NCI-H1930 (cell line): ENCODE measurements around the gene TMEM37.
A peak's percentile ranks its signal among the peaks of the same experiment; 100 is the strongest.
"Not testable (repeated sequence)": the region's sequence is repeated elsewhere in the genome, so short reads cannot be mapped to it uniquely, and the experiment has no call there.

Source experiments
- DNase-seq, 2 experiments: peaks; one replicate each; lab custom pipeline; 2025; lab: John Stamatoyannopoulos, UW

The TMEM37 gene, protein sequence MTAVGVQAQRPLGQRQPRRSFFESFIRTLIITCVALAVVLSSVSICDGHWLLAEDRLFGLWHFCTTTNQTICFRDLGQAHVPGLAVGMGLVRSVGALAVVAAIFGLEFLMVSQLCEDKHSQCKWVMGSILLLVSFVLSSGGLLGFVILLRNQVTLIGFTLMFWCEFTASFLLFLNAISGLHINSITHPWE

GRCh38 chr2:119431155-119431975 lies at the start of gene TMEM37:
TMEM37 (plus strand) TSS chr2:119431854; CDS start chr2:119431904, 50 bp downstream.
- DNase-seq = peak; percentile 33 to 72

DNA sequence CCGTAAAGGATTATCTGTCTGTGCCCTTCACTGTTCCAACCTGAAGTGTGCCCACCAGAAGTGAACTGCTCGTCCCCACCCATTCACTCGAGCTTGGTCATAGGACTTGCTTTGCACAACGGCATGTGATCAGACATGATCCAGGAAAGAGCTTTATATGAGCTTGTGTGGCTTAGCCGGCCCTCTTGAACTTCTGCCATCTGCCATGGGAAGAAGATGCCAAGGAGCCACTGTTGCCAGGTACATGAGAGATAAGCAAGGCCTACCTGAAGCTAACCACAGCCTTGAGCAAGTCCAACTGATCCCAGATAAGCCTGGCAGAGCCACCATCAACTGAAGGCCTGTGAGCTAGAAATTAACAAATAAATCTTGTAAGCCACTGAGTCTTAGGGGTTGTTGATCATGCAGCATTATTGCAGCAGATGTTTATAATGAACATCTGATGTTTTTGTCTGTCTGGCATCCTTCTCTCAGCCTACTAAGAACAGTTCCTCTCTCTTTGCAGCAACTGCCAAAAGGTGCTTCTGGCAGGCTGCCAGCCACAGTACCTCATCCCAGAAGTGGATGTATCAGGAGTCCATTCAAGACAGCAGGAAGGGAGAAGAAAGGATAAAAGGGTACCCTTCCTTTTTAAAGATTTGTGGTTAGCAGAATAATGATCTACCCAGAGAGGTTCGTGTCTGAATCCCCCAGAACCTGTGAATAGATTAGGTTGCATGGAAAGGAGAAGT lies 48.1 kb upstream of the TMEM37 start:
- DNase-seq = no peak

- no peak for DNase-seq
These were observed 46.7 kb upstream of the TMEM37 start for GRCh38 chr2:119384971-119385370.

DNA sequence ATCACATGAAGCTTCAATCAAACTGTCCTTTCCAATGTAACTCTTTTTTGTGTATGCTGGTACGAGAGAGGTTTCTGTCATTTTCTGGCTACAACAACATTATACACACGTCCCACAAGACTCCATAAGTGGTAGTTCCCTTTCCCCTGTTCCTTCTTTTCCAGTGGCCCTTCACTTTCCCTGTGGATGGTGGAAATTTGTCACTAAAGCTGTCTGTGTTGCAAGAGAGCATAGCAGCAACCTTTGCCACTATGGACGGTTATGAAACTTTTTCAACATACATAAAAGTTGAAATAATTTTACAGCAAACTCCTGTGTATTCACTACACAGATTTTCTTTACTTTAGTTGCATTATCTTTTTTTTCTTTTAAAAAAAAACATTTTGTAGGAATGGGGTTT lies 46.2 kb upstream of the TMEM37 start:
- no peak for DNase-seq

DNA sequence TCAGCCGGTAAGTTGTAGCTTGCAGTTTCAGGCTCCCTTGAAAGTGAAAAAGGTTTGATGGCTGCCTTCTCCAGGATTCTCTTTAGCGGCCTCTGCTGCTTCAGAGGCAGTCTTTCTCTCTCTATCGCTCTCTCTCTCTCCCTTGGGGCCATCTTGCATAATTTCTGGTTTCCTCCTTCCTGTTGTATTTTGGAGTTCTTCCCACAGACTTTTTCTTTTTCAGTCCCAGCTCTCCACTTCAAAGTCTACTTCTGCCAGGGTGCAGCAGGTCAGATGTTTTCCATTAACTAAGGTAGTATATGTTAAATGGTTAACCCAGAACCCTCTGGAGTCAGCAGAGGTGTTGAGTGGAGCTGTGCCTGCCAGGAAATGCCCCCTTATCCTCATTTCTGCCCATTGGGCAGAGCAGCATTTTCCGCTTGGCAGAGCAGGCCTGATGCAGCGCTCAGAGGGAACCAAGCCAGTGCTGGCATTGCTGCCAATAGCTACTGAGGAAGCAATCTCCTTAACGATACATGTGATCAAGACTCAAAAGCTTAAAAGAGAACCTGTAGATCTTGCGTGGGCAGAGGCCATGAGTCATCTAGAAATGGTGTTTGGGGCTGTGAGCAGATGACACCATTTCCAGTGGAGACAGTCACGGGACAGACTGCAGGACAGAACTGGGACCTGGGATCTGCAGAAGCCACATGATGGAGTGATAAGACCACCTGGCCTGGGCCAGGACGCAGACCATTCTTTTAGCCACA lies 44.1 kb upstream of the TMEM37 start:
- DNase-seq = no peak

GRCh38 chr2:119389615-119390306 lies 41.9 kb upstream of the TMEM37 start:
- no peak for DNase-seq

DNA sequence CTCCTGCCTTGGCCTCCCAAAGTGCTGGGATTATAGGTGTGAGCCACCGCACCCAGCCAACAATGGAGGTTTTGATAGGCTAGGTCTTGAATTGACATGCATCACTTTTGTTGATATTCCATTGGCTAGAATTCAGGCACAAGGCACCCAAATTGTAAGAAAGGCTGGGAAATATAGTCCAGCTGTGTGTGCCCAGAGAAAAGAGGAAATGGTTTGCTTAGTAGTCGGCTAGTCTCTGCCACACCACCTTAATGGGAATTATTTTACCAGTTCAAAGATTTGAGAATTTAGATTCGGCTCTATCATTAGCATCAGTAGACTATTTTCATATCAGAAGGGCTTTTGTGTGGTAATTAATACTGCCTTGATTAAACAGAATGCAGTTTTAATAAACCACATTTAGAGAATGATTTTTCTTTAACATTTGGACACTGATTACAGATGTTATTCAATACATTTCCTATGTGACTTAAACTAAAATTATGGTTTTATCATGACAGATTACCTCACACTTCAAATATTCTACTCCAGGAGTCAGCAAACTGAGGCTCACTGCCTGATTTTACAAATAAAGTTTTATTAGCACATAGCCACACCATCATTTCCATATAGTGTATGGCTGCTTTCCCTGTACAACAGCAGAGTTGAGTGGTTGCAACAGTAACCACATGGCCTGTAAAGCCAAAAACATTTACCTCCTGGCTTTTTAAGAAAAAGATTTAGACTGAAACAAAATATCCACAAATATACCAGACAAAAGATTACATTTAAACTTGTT lies 37.5 kb upstream of the TMEM37 start:
- DNase-seq = no peak

- DNase-seq = no peak
These were observed 34.5 kb upstream of the TMEM37 start for GRCh38 chr2:119397196-119397595.

DNA sequence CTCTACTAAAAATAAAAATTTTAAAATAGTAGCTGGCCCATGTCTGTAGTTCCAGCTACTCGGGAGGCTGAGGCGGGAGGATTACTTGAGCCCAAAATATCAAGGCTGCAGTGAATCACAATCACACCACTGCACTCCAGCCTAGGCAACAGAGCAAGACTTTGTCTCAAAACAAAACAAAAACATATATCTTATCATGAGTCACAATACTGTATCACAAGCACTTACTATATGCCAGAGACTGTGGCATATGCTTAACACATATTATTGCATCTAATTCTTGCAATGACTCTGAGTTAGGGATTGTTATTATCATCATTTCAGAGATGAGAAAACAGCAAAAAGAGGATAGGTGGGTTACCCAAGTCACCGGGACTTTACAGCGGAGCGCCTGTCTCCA lies 29.5 kb upstream of the TMEM37 start:
- DNase-seq = no peak

DNA sequence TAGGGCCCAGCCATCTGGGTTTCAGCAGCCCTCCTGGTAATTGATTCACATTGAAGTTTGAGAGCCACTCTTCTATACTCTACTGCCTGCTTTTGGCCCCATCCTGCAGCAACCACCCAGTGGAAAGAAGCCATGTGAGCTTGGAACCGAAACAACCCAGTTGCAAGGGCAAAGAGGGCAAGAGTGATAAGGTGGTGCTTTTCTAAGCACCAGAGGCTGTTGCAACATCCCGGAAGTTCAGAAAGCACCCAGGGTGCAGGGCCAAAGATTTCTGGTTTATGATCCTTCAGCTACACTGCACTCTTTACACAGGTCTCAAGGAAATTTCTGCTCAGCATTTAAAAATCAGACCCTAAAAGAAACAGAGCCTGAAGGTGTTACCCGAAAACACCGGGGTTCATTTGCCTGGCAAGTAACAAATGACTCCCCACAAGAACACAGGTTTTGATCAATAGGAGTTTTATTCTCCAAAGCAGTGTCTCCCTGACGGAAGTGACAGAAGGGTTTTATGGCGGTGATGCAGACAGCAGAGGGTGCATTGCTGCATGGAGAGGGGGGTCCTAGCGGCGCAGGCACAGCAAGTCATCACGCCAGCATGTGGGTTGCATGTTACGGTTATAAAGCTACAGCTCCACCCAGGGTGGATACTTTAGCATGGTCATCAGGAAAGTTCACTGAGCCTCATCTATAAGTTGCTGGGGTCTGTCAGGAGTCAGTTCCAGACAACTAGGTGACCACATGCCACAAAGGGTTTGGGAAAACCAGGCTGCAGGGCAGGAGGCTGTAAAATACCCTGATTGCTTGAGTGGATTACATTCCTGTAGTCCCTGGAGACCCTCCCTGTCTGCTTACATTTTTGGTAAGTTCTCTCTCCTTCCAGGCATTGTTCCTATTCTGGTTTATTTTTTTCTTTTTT lies 28.8 kb upstream of the TMEM37 start:
- no peak for DNase-seq

DNA sequence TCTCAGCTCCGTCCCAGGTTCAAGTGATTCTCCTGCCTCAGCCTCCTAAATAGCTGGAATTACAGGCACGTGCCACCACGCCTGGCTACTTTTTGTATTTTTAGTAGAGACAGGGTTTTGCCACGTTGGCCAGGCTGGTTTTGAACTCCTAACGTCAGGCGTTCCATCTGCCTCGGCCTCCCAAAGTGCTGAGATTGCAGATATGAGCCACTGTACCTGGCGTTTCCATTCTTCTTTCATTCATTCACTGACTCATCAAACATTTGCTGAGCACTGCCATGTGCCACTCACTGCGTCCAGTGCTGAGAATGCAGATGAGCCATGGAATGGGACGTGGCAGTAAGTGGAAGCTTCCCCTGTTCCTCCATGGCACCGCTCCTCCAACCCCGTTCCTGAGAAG lies 28.0 kb upstream of the TMEM37 start:
- not testable (repeated sequence) for DNase-seq

- no peak for DNase-seq
These were observed 26.5 kb upstream of the TMEM37 start for GRCh38 chr2:119405151-119405550.

- peak in 1 of 2 experiments; percentile 22 for DNase-seq
These were observed 24.0 kb upstream of the TMEM37 start for GRCh38 chr2:119407430-119408220.

DNA sequence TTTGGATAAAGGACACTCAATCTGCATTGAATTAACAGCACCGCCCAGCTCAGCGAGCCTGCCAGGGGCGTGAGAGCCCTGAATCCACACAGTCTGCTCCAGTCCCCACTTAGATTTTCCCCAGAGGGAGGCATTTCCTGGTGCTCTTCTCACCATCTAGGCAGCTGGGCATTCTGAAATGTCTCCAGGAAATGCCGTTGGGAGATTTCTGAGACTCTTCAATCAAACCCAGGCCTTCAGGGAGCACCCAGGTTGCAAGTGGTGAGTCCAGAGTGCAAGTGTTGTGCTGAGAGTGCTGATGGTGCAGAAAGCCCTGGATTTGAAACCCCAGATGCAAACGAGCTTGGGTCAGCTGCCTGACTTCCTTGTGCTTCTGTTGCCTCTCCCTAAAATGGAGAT lies 23.4 kb upstream of the TMEM37 start:
- no peak for DNase-seq

DNA sequence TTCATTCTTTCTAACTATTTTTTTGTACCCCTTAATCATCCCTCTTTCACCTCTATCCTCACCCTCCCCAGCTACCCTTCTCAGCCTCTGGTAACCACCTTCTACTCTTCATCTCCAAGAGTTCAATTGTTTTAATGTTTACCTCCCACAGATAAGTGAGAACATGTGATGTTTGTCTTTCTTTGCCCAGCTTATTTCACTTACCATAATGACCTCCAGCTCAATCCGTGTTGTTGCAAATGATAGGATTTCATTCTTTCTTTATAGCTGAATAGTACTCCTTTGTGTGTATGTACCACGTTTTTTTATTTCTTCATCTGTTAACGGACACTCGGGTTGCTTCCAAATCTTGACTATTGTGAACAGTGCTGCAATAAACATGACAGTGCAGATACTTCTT lies 22.1 kb upstream of the TMEM37 start:
- DNase-seq = no peak

GRCh38 chr2:119414894-119415293 lies 16.8 kb upstream of the TMEM37 start:
- DNase-seq = no peak

GRCh38 chr2:119415630-119416029 lies 16.0 kb upstream of the TMEM37 start:
- no peak for DNase-seq

- no peak for DNase-seq
These were observed 15.2 kb upstream of the TMEM37 start for GRCh38 chr2:119416299-119416923.
